DMS53 treated with DMSO at 0.1 percent for 48 hours (cell line): ENCODE data around the gene KRT71.

Experiments
- DNase-seq: peaks from one replicate; lab custom pipeline; 2025; ENCODE audit not compliant: unreplicated experiment; lab: John Stamatoyannopoulos, UW

Gene KRT71

GRCh38 chr12:52499806-52500560 is 53.0 kb downstream of the KRT71 start:
- no peak for DNase-seq

DNA sequence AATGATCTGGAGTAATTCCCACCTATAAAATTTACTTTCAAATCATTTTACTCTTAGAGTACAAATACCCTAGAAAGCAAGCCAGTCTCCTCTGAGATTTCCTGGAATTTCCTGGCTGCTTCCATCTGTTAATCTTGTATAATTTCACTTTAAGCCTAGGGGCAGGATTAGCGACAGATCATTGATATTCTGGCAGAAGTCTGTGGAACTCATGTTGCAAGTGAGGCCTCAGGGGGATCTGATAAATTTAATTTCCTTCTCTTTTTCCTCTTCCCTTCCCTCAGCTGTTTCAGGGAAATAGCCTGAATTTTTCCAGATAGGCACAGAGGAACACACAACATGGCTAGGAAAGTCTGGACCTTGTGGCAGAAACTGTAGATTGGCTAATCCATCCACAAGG is 54.0 kb downstream of the KRT71 start:
- DNase-seq: no peak

- no peak for DNase-seq
Observed at GRCh38 chr12:52497975-52498374, 55.0 kb downstream of the KRT71 start.

- DNase-seq: no peak
Observed at GRCh38 chr12:52496590-52497071, 56.3 kb downstream of the KRT71 start.

DNA sequence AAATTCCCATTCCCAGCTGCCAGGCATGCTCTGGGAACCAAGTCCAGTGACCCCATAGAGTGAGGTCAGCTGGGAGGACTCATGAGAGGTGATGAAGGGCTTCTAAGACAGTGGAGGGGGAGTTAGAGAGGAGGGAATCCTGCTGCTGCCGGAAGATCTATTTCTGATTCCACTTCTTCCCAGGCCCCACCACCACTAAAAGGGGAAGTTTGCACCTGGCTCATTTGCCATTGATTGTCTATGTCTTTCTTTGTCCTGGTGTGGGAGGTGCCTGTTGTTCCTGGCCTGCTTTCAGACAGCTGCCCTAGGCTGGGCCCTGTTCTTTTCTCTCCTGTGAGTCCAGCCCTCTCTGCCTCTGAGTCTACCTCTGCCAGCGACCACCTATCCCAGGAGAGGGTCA is 56.9 kb downstream of the KRT71 start:
- no peak for DNase-seq

GRCh38 chr12:52495389-52495788 is 57.6 kb downstream of the KRT71 start:
- no peak for DNase-seq

- DNase-seq: no peak
Observed at GRCh38 chr12:52494518-52494917, 58.4 kb downstream of the KRT71 start.

- DNase-seq: no peak
Observed at GRCh38 chr12:52494100-52494499, 58.8 kb downstream of the KRT71 start.
